Measurements from ENCODE around the gene CFAP298.

CFAP298 gene

GRCh38 chr21:32597205-32597604 lies 15.0 kb downstream of the CFAP298 start:
- peak; percentile 10 for DNase-seq

GRCh38 chr21:32595431-32595830 lies 16.7 kb downstream of the CFAP298 start:
- DNase-seq = no peak

GRCh38 chr21:32593690-32594089 lies 18.5 kb downstream of the CFAP298 start:
- no peak for DNase-seq

GRCh38 chr21:32592929-32593502 lies 19.2 kb downstream of the CFAP298 start:
- DNase-seq = no peak

- no peak for DNase-seq
These were observed 22.0 kb downstream of the CFAP298 start for GRCh38 chr21:32590130-32590529.

- no peak for DNase-seq
These were observed 24.5 kb downstream of the CFAP298 start for GRCh38 chr21:32587651-32588050.

GRCh38 chr21:32587120-32587519 lies 25.1 kb downstream of the CFAP298 start:
- no peak for DNase-seq

- no peak for DNase-seq
These were observed 26.2 kb downstream of the CFAP298 start for GRCh38 chr21:32585970-32586369.

- DNase-seq = no peak
These were observed 27.0 kb downstream of the CFAP298 start, which contains the start of gene TCP10L for GRCh38 chr21:32585042-32585710. TCP10L (minus strand) TSS chr21:32585523; CDS start chr21:32584304, 1,219 bp downstream.

GRCh38 chr21:32584472-32584871 lies 27.7 kb downstream of the CFAP298 start:
- no peak for DNase-seq

- no peak for DNase-seq
These were observed 30.4 kb downstream of the CFAP298 start for GRCh38 chr21:32581732-32582131.

- DNase-seq = no peak
These were observed 31.2 kb downstream of the CFAP298 start for GRCh38 chr21:32580949-32581348.

GRCh38 chr21:32578107-32578691 lies 34.0 kb downstream of the CFAP298 start:
- DNase-seq = no peak

- DNase-seq = no peak
These were observed 36.2 kb downstream of the CFAP298 start for GRCh38 chr21:32576011-32576410.

- DNase-seq = no peak
These were observed 36.9 kb downstream of the CFAP298 start for GRCh38 chr21:32574946-32575925.

- peak; percentile 12 for DNase-seq
These were observed 39.4 kb downstream of the CFAP298 start for GRCh38 chr21:32572574-32573420.

- no peak for DNase-seq
These were observed 41.7 kb downstream of the CFAP298 start for GRCh38 chr21:32570456-32570855.

- peak; percentile 49 for DNase-seq
These were observed 42.6 kb downstream of the CFAP298 start for GRCh38 chr21:32569261-32570230.

- DNase-seq = no peak
These were observed 44.6 kb downstream of the CFAP298 start for GRCh38 chr21:32567626-32568025.

GRCh38 chr21:32566741-32567389 lies 45.3 kb downstream of the CFAP298 start:
- DNase-seq = no peak
